GM12872 (cell line): Measurements from ENCODE around the gene FLOT2.

Experiments used
- TF ChIP-seq, protein P1 (sequence below): IDR thresholded peaks from 3 replicates; pipeline ENCODE4 v1.5.1; 2011; ENCODE audit warnings: low read depth, mild to moderate bottlenecking, low read length, moderate library complexity; ENCODE audit not compliant: insufficient read depth

The FLOT2 gene

DNA sequence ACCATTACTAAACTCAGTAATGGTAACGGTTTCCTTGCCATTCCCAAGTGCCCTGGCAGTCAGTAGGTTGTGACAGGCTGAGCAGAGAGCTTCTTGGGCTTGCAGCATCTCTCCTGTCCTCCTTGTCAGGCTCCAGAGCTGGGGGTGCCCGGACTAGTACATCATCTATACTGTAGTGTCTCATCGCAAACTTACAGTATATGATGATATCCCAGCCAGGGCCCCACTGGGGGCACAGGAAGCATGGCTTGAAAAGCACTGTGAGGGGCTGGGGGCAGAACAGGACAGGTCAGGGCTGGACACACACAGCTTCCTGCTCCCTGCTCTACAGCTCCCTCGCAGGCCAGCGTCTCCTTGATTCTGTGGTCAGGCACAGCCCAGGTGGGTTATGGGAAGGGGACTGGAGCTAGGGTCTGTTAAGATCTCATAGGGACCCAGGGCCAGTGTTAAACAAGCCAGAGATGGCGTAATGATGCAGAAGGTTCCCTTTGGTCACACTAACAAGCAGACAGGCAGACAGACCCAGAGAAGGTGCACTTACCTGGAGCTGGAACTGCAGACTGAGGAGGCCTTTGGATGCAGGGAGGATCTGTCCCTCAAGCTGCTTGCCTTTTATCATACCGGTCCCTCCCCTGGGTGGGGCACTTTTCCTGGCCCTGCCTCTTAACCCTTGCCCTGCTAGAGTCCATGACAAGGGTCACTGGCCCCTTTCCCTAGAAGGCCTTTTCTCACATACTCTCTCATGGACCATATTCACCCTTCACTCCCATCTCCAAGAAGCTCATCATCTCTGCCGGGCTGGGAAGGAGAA is 35.9 kb downstream of the FLOT2 start:
- TF ChIP-seq, protein P1, sequence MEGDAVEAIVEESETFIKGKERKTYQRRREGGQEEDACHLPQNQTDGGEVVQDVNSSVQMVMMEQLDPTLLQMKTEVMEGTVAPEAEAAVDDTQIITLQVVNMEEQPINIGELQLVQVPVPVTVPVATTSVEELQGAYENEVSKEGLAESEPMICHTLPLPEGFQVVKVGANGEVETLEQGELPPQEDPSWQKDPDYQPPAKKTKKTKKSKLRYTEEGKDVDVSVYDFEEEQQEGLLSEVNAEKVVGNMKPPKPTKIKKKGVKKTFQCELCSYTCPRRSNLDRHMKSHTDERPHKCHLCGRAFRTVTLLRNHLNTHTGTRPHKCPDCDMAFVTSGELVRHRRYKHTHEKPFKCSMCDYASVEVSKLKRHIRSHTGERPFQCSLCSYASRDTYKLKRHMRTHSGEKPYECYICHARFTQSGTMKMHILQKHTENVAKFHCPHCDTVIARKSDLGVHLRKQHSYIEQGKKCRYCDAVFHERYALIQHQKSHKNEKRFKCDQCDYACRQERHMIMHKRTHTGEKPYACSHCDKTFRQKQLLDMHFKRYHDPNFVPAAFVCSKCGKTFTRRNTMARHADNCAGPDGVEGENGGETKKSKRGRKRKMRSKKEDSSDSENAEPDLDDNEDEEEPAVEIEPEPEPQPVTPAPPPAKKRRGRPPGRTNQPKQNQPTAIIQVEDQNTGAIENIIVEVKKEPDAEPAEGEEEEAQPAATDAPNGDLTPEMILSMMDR = no peak

DNA sequence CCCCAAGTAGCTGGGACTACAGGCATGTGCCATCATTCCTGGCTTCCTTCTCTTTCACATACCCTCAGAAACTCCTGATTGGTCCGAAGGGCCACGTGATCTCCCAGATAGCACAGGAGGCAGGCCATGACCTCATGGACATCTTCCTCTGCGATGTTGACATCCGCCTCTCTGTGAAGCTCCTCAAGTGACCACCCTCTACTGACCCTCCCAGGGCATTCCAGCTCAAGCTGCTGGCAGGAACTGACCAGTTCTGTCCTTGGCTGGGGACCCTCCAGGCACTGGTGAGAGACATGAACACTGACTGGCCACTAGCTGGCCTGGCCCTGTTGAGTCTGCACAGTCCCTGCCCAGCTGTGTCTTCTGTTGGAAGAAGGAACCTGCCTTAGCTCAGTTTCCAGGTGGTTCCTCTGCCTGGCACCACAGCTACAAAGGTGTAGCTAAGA is 37.1 kb downstream of the FLOT2 start:
- TF ChIP-seq, protein P1 = no peak

DNA sequence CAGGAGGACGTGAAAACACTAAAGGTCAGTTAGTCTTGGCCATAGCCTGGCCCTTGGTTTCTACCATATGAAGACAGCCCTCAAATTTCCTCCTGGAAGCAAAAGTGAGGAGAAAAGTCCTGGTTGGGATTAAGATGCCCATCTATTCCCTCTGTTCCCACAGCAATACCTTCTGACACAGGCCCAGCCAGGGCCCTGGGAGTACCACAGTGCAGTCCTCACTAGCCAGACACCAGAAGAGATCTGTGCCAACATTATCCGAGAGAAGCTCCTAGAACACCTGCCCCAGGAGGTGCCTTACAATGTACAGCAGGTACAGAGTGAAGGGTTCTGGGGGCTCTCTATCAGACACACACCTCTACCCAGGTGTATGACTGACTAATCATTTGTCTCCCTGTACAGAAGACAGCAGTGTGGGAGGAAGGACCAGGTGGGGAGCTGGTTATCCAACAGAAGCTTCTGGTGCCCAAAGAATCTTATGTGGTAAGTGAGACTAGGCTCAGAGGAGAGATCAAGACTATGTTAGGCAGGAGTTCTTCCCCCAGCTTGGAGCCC is 38.7 kb downstream of the FLOT2 start:
- TF ChIP-seq, protein P1 = no peak

DNA sequence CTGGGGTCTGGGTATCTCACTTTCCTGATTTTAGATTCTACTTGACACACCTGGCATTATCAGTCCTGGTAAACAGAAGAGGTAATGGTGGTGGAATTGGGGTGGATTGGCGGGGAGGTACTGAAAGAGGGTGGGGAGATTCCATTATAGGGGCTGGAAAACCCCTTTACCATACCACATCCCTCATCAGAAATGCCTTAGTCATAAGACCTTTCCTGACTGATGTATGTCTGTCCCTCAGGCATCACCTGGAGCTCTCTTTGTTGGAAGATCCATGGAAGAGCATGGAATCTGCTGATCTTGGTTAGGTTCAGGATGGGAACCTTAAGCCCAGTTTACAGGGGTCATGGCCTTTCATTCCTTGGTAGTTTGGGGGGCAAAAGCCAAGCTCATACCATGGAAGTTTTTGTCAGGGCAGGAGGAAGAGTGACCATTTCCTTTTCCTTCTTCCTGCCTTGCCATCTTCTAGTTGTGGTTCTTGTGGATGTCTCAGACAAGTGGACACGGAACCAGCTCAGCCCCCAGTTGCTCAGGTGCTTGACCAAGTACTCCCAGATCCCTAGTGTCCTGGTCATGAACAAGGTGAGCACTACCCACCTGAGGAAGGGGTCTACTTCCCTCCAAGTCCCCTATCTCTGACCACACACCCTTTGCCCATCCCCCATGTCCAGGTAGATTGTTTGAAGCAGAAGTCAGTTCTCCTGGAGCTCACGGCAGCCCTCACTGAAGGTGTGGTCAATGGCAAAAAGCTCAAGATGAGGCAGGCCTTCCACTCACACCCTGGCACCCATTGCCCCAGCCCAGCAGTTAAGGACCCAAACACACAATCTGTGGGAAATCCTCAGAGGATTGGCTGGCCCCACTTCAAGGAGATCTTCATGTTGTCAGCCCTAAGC is 39.4 kb downstream of the FLOT2 start:
- TF ChIP-seq, protein P1 = no peak

DNA sequence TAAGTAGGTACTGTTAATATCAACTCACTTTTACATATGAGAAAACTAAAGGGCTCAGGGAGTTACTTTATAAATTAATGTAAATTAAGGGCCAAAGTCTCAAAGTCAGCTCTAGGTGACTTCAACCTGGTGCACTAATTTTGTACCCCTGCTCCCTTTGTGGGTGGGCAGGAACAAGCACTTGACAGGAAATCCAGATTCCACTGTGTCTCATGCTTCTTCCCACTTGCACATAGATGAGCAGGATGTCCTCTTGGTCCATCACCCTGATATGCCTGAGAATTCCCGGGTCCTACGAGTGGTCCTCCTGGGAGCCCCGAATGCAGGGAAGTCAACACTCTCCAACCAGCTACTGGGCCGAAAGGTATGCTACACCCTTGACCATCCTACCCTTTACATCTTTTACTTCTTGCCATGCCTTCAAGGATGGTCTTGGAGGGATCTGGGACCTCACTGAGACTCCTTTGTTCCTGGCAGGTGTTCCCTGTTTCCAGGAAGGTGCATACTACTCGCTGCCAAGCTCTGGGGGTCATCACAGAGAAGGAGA is 41.4 kb downstream of the FLOT2 start:
- TF ChIP-seq, protein P1 = no peak

DNA sequence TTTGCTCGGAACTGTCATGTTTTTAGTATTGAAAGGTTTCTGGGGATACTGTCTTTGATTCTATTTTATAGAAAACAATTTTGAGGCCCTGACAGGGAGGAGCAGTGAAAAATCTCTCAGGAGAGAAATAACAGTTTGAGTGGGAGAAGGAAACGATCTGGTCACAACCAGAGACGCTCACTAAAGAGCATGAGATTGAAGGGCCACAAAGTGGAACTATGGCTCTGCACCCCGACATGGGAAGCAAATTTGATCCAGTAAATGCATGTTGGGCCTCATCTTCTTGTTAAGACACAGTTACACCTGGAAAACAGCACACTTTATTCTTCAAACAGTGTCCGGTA is 42.2 kb downstream of the FLOT2 start:
- TF ChIP-seq, protein P1 = no peak
